GM20000 (cell line): Measurements from ENCODE around the gene DIAPH1.

Experiments used
- DNase-seq: peaks from one replicate; pipeline ENCODE4 v3.0.0; 2012; ENCODE audit warnings: low spot score
- TF ChIP-seq, protein P1 (sequence below): IDR thresholded peaks from 2 replicates; pipeline ENCODE4 v1.5.1; 2012; ENCODE audit warnings: mild to moderate bottlenecking, control low read depth; ENCODE audit errors: extremely low read depth, missing control alignments

The DIAPH1 gene

GRCh38 chr5:141609044-141609443 lies 9.8 kb downstream of the DIAPH1 start:
- DNase-seq: no peak
- TF ChIP-seq, protein P1, sequence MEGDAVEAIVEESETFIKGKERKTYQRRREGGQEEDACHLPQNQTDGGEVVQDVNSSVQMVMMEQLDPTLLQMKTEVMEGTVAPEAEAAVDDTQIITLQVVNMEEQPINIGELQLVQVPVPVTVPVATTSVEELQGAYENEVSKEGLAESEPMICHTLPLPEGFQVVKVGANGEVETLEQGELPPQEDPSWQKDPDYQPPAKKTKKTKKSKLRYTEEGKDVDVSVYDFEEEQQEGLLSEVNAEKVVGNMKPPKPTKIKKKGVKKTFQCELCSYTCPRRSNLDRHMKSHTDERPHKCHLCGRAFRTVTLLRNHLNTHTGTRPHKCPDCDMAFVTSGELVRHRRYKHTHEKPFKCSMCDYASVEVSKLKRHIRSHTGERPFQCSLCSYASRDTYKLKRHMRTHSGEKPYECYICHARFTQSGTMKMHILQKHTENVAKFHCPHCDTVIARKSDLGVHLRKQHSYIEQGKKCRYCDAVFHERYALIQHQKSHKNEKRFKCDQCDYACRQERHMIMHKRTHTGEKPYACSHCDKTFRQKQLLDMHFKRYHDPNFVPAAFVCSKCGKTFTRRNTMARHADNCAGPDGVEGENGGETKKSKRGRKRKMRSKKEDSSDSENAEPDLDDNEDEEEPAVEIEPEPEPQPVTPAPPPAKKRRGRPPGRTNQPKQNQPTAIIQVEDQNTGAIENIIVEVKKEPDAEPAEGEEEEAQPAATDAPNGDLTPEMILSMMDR: no peak

DNA sequence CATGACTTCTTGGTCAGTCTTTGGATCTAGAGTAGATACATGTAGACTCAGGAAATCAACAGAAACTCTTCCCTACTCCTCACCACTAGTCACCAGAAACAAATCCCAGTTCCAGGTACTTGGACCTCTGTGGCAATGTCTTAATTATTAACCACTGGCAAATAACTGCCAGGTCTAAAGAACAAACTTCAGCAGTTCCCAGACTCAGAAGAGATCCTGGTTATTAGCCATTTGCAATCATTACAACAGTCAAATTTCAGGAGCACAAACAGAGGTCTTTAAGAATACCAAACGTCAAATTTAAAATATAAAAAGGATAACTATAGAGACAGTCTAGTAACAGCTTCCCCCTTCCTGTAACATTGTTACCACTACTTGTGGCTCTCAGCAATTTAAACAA lies 10.2 kb downstream of the DIAPH1 start:
- DNase-seq: no peak
- TF ChIP-seq, protein P1: no peak

- DNase-seq: no peak
- TF ChIP-seq, protein P1: no peak
Observed at GRCh38 chr5:141608046-141608445, 10.8 kb downstream of the DIAPH1 start.

DNA sequence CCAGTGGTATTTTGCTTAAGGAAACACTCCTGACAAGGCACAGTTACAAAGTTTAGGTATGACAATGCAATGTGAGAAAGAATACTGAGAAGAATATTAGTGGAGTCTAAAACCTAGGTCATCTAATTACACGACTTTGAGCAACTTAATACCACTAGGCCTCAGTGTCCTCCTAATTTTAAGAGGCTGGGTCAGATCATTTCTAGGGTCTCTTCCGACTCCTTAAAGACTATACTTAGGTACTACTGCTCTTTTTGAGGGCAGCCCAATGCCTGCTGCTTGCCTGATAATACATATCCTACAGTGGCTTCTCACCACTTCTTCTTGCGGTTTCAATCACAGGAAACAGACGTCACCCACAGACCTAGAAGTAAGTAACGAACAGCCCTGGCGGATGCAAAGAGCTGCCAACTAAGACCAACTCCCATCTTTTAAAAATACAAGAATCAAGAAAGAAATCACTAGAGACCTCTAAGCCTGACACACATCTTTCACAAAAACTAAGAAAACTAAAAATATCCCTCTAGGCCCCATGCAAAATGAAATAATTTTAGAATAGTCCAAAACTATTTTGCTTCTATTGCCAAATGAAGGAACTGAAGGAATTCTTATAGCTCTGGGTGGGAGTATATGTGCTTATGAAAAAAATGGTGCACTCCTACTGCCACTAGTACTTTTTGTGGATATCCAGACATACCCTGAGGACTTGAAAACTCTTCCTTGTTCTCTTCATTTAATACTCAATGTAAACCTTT lies 13.1 kb downstream of the DIAPH1 start:
- peak; percentile 59 for DNase-seq
- TF ChIP-seq, protein P1: no peak

DNA sequence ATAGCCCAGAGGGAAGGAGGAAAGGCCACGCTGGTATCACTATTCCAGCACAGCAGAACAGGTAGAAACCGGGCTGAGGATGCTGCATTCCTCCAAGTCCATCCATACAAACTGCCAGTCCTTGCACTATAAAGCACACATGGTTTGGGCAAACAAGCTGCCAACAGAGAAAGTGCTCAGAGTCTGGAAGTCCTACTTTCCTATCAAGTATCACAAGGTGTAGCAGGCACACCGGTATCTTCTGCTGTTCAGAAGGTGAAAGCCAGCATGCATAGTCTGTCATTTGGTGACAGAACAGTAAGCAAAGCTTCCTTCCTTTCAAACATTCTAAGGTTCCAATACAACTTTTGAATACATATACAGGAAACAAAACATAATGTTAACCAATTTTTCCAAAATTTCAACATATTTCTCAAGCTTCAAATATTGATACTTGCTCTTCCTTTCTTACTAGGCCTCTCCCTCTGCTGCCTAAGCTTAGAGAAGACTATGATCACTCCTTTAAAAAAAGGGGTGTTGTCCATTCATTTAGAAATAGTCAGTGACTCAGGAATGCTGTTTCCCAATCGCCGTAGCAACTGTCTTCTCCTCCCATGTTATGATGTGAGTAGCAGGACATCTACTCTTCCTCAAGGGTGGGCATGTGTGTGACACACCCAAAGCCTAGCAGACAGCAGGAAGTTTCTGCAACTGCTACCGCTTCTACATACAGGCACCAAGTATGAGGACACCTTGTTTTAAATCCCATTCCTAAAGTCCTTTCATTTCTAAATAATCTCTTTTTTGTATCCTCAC lies 14.7 kb downstream of the DIAPH1 start:
- no peak for DNase-seq
- TF ChIP-seq, protein P1: no peak

DNA sequence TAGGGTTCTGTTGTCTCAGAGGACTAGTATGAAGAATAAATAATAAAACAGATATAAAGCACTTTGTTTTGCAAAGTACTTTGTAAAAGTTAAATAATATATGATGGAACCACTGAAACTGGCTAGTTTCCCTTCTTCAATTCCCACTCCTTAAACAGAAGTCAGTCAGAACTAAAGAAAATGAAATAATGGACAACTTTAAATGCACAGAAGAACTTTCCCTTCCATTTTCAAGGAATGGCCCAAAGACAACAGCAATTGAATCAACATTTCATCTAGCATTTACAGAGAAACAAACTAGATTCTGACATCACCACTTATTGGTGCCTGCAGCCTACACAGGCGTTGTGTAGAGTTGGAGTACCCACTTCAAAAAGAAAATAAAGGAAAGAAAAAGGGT lies 16.2 kb downstream of the DIAPH1 start:
- TF ChIP-seq, protein P1: no peak
- no peak for DNase-seq
